Upper lobe of left lung (tissue), 6 donors: ENCODE measurements around the gene SLC29A3. TPM values are rescaled to one million over a fixed set of nuclear protein-coding genes. Genes with fewer than 3 reads are reported as not detected.
A peak's percentile ranks its signal among the peaks of the same experiment; 100 is the strongest.

ENCODE experiments used
- ATAC-seq, 2 donors: fragments of 200-7000 bp; cut with Tn5 transposase; one replicate each; pipeline ENCODE4 v1.9.1; 2022; ENCODE audit warnings: mild to moderate bottlenecking in 2 of 2, moderate library complexity in 2 of 2; ENCODE audit not compliant: low FRiP score in 2 of 2
- DNase-seq, 2 donors: peaks; one replicate each; pipeline ENCODE4 v3.0.0-alpha.2; 2019 to 2020
- H3K27ac ChIP-seq, 4 donors: fragments of 200-600 bp; sonication (generic); one replicate each; pipeline ENCODE4 v1.5.1; 2016 to 2019
- H3K27me3 ChIP-seq, 4 donors: fragments of 200-600 bp; sonication (generic); one replicate each; pipeline ENCODE4 v1.5.1; 2017 to 2019
- H3K36me3 ChIP-seq, 4 donors: fragments of 200-600 bp; sonication (generic); one replicate each; pipeline ENCODE4 v1.5.1; 2016 to 2019
- H3K4me1 ChIP-seq, 4 donors: fragments of 200-600 bp; sonication (generic); one replicate each; pipeline ENCODE4 v1.5.1; 2018 to 2019
- H3K4me3 ChIP-seq, 4 donors: fragments of 200-600 bp; sonication (generic); one replicate each; pipeline ENCODE4 v1.5.1; 2017 to 2019; ENCODE audit warnings: mild to moderate bottlenecking in 2 of 4, moderate library complexity in 1 of 4
- H3K9me3 ChIP-seq, 4 donors: fragments of 200-600 bp; sonication (generic); one replicate each; pipeline ENCODE4 v1.5.1; 2018 to 2019
- CTCF ChIP-seq, 6 experiments: fragments of 450-650 bp in 4 of 6; fragments of 200-600 bp in 2 of 6; sonication (generic) in 2 of 6; IDR thresholded peaks; one replicate each; pipeline ENCODE4 v1.5.1; 2016 to 2019; ENCODE audit warnings: antibody characterized with exemption in 6 of 6
- EP300 ChIP-seq, 4 donors: sonication (generic); formaldehyde crosslinking; IDR thresholded peaks; one replicate each; pipeline ENCODE4 v1.5.1; 2017; ENCODE audit warnings: antibody characterized with exemption in 4 of 4, control low read depth in 2 of 4
- POLR2A ChIP-seq, 4 donors: fragments of 450-650 bp; IDR thresholded peaks; one replicate each; pipeline ENCODE4 v1.5.1; 2016 to 2017; ENCODE audit warnings: antibody characterized with exemption in 4 of 4, mild to moderate bottlenecking in 2 of 4
- POLR2AphosphoS5 ChIP-seq, 2 donors: sonication (generic); formaldehyde crosslinking; IDR thresholded peaks; one replicate each; pipeline ENCODE4 v1.5.1; 2017; ENCODE audit warnings: antibody characterized with exemption in 2 of 2
- WGBS, 2 donors: methylation state at CpG; one replicate each; pipeline ENCODE4 v1.1.5; 2017 to 2018; 5-methylcytosine and 5-hydroxymethylcytosine counted together
- total RNA-seq, 6 donors: library from RNA; depleted of rRNA in 4 of 6; stranded (reverse); fragments of >200 nt in 4 of 6; gene quantifications; one replicate each; pipeline versions ENCODE4 v1.1.0 to v1.2.1, GENCODE V29; 2016 to 2021
- donor health status: DM: no; HTN: no; CAD: no; lungs with moderate emphysema.
- donor health status: DM: no; HTN: yes; CAD: no; lungs with severe emphysema.

Gene SLC29A3
- total RNA-seq, 6 donors from 2014 or later = 6.7 to 17.0 (median 9.2) TPM

- ATAC-seq = peak; percentile 82 to 92
- H3K4me1 ChIP-seq = peaks cover 0 to 3% (median 0%) of the 10 kb centered on the region in 4 donors
- peak; percentile 85 to 94 (median 88) for TF ChIP-seq CTCF (IDR thresholded peaks at IDR 0.05)
- no peak for TF ChIP-seq POLR2A (IDR thresholded peaks at IDR 0.05)
Observed at GRCh38 chr10:71383972-71384687, 65.1 kb downstream of the SLC29A3 start.

GRCh38 chr10:71388171-71388570 lies 69.1 kb downstream of the SLC29A3 start:
- no peak overlapping the region for H3K4me3 ChIP-seq
- H3K27ac ChIP-seq = no peak overlapping the region
- no peaks in the 10 kb centered on the region for H3K27me3 ChIP-seq
- no peak for DNase-seq
- ATAC-seq = no peak
- peaks cover 0 to 3% (median 0%) of the 10 kb centered on the region in 4 donors for H3K4me1 ChIP-seq
- H3K36me3 ChIP-seq = no peaks in the 10 kb centered on the region
- no peaks in the 10 kb centered on the region for H3K9me3 ChIP-seq
- WGBS, 2 donors = 86 to 88% methylated on average over 5 of the region's 5 CpGs
- TF ChIP-seq EP300 (IDR thresholded peaks at IDR 0.05) (no peak), CTCF (IDR thresholded peaks at IDR 0.05) (no peak), POLR2A (IDR thresholded peaks at IDR 0.05) (no peak), POLR2AphosphoS5 (IDR thresholded peaks at IDR 0.05) (no peak)

More at GRCh38 chr10:71383972-71384687, 65.1 kb downstream of the SLC29A3 start:
- Histone ChIP-seq H3K36me3 (no peaks in the 10 kb centered on the region), H3K27me3 (no peaks in the 10 kb centered on the region), H3K4me3 (no peak overlapping the region), H3K27ac (no peak overlapping the region), H3K9me3 (no peaks in the 10 kb centered on the region)
- 27 to 55% methylated on average over 4 to 9 of the region's 10 CpGs for WGBS, 2 donors
- peak; percentile 78 to 96 for DNase-seq

DNA sequence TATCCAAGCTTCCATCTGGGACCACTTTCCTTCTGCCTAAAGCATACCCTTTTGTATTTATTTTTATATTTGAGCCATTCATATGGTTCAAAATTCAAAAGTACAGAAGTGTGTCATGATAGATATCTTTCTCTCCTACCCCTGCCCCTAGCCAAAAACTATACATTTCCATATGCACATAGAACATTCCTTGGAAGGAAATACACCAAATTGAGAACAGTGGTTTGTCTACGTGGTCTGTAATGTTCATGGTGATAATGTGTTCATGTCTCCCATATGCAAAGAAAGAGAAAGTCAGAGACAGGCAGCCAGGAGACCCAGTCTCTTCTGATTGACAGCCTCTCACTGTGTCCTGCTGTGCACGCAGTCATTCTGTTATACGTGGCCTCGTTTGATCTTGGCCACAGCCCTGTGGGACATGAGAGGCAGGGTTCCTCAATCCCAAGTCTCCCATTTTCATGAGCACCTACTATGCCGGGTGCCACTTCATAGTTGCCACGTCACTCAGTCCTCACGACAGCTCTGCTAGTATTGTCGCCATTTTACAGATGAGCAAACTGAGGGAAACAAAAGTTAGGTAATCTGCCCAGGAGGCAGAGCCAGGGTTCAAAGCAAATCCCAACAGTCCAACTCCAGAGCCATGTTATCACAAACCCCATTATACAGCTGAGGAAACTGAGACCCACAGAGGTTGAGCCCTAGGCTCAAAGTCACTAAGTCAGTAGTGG lies 69.7 kb downstream of the SLC29A3 start:
- no peaks in the 10 kb centered on the region for H3K27me3 ChIP-seq
- TF ChIP-seq POLR2AphosphoS5 (IDR thresholded peaks at IDR 0.05) = no peak
- TF ChIP-seq POLR2A (IDR thresholded peaks at IDR 0.05) = no peak
- TF ChIP-seq EP300 (IDR thresholded peaks at IDR 0.05) = no peak
- no peak for TF ChIP-seq CTCF (IDR thresholded peaks at IDR 0.05)
- ATAC-seq (no peak), DNase-seq (no peak)
- H3K4me3 ChIP-seq = no peak overlapping the region
- 82% methylated on average over 8 of the region's 8 CpGs for WGBS, 2 donors
- H3K27ac ChIP-seq = no peak overlapping the region
- no peaks in the 10 kb centered on the region for H3K9me3 ChIP-seq
- no peaks in the 10 kb centered on the region for H3K36me3 ChIP-seq
- peaks cover 0 to 3% (median 0%) of the 10 kb centered on the region in 4 donors for H3K4me1 ChIP-seq

GRCh38 chr10:71389768-71390460 lies 70.9 kb downstream of the SLC29A3 start:
- no peak overlapping the region for H3K27ac ChIP-seq

More at GRCh38 chr10:71389768-71390460, 70.9 kb downstream of the SLC29A3 start:
- Histone ChIP-seq H3K4me1 (no peaks in the 10 kb centered on the region), H3K4me3 (no peak overlapping the region), H3K36me3 (no peaks in the 10 kb centered on the region), H3K9me3 (no peaks in the 10 kb centered on the region), H3K27me3 (no peaks in the 10 kb centered on the region)
- TF ChIP-seq POLR2AphosphoS5 (IDR thresholded peaks at IDR 0.05) = no peak
- TF ChIP-seq CTCF (IDR thresholded peaks at IDR 0.05) = no peak
- WGBS, 2 donors = 82 to 85% methylated on average over 10 to 14 of the region's 14 CpGs
- DNase-seq (no peak), ATAC-seq (no peak)
